IMR-90 (cell line): ENCODE results near the gene MRPL32. TPM values are rescaled to one million over a fixed set of nuclear protein-coding genes. Genes with fewer than 3 reads are reported as not detected.

Experiments used
- ATAC-seq: fragments of 200-7000 bp; cut with Tn5 transposase; 2 replicates; pipeline ENCODE4 v1.9.1; 2020; ENCODE audit warnings: low read depth, mild to moderate bottlenecking, moderate library complexity
- BruUV-seq: library from RNA; stranded (reverse); fragments of 400-500 nt; replicated peaks from 2 replicates; lab custom pipeline; 2021; lab: Mats Ljungman, UMichigan
- CTCF ChIA-PET: fragments of 300-600 bp; formaldehyde crosslinking; extraction: SDS; loops from one replicate; lab custom pipeline; 2021; ENCODE audit warnings: antibody characterized with exemption; lab: Yijun Ruan, JAX
- POLR2A ChIA-PET: fragments of 300-600 bp; sonication (Branson Sonifier 250); formaldehyde crosslinking; loops from one replicate; lab custom pipeline; 2022; ENCODE audit warnings: antibody characterized with exemption; ENCODE audit not compliant: unreplicated experiment; lab: Charles Lee
- DNase-seq: peaks from one replicate; pipeline ENCODE4 v3.0.0; 2013
- H2AFZ ChIP-seq: replicated peaks from 2 replicates; pipeline ENCODE3; 2013; ENCODE audit warnings: low read length, mild to moderate bottlenecking; ENCODE audit not compliant: poor library complexity
- H2AK5ac ChIP-seq: 2 replicates; pipeline ENCODE4 v1.6.1; 2013; ENCODE audit warnings: low read depth, low read length, inconsistent platforms
- H2AK9ac ChIP-seq: replicated peaks from 2 replicates; pipeline ENCODE3; 2013; ENCODE audit warnings: mild to moderate bottlenecking, low read depth, low read length, moderate library complexity; ENCODE audit not compliant: poor library complexity
- H2BK120ac ChIP-seq: 2 replicates; pipeline ENCODE4 v1.6.1; 2013; ENCODE audit warnings: low read depth, low read length, inconsistent platforms
- H2BK15ac ChIP-seq: 3 replicates; pipeline ENCODE4 v1.6.1; 2013; ENCODE audit warnings: low read depth, low read length, inconsistent platforms
- H2BK20ac ChIP-seq: 2 replicates; pipeline ENCODE4 v1.6.1; 2013; ENCODE audit warnings: low read depth, mild to moderate bottlenecking, inconsistent platforms, low read length, moderate library complexity
- H2BK5ac ChIP-seq: 2 replicates; pipeline ENCODE4 v1.6.1; 2013; ENCODE audit warnings: mild to moderate bottlenecking, low read depth, low read length, inconsistent platforms; ENCODE audit not compliant: poor library complexity, severe bottlenecking
- H3K14ac ChIP-seq: replicated peaks from 2 replicates; pipeline ENCODE4 v1.6.1; 2013; ENCODE audit warnings: low read depth, low read length, inconsistent platforms
- H3K18ac ChIP-seq: 2 replicates; pipeline ENCODE4 v1.6.1; 2013; ENCODE audit warnings: low read depth, low read length, control low read depth
- H3K23ac ChIP-seq: 2 replicates; pipeline ENCODE4 v1.6.1; 2013; ENCODE audit warnings: low read depth, low read length, inconsistent platforms
- H3K27ac ChIP-seq: 2 replicates; pipeline ENCODE4 v1.5.1; 2013; ENCODE audit warnings: mild to moderate bottlenecking, control low read depth, low read length; ENCODE audit not compliant: insufficient read depth
- H3K27me3 ChIP-seq: 2 replicates; pipeline ENCODE4 v1.6.1; 2013; ENCODE audit warnings: low read length; ENCODE audit not compliant: control insufficient read depth, insufficient read depth
- H3K36me3 ChIP-seq: 2 replicates; pipeline ENCODE4 v1.6.1; 2013; ENCODE audit warnings: low read length, mixed read lengths; ENCODE audit not compliant: control insufficient read depth, insufficient read depth
- H3K4ac ChIP-seq: 2 replicates; pipeline ENCODE4 v1.6.1; 2013; ENCODE audit warnings: low read depth, low read length, inconsistent platforms
- H3K4me1 ChIP-seq: 2 replicates; pipeline ENCODE4 v1.6.1; 2013; ENCODE audit warnings: low read length, mixed read lengths; ENCODE audit not compliant: control insufficient read depth, insufficient read depth
- H3K4me2 ChIP-seq: 2 replicates; pipeline ENCODE4 v1.6.1; 2013; ENCODE audit warnings: low read depth, mild to moderate bottlenecking, control low read depth, low read length, moderate library complexity
- H3K4me3 ChIP-seq: 2 replicates; pipeline ENCODE4 v1.5.1; 2013; ENCODE audit warnings: low read depth, mild to moderate bottlenecking, control low read depth, low read length, moderate library complexity; ENCODE audit not compliant: insufficient read depth
- H3K56ac ChIP-seq: 2 replicates; pipeline ENCODE4 v1.6.1; 2013; ENCODE audit warnings: low read length, inconsistent platforms; ENCODE audit not compliant: insufficient read depth; ENCODE audit errors: extremely low read depth
- H3K79me1 ChIP-seq, 2 experiments: 2 replicates each; pipeline ENCODE4 v1.6.1; 2013; ENCODE audit warnings: low read length in 2 of 2, inconsistent platforms in 1 of 2, low read depth in 1 of 2
- H3K9ac ChIP-seq: 2 replicates; pipeline ENCODE4 v1.6.1; 2013; ENCODE audit warnings: low read depth, low read length, control low read depth
- H3K9me1 ChIP-seq: 2 replicates; pipeline ENCODE4 v1.6.1; 2013; ENCODE audit warnings: low read length, inconsistent platforms; ENCODE audit not compliant: insufficient read depth
- H3K9me3 ChIP-seq: 2 replicates; pipeline ENCODE4 v1.6.1; 2013; ENCODE audit warnings: low read length; ENCODE audit not compliant: control insufficient read depth, insufficient read depth
- H4K20me1 ChIP-seq: 2 replicates; pipeline ENCODE4 v1.6.1; 2013; ENCODE audit warnings: low read length, inconsistent platforms; ENCODE audit not compliant: insufficient read depth
- H4K5ac ChIP-seq: 2 replicates; pipeline ENCODE4 v1.6.1; 2013; ENCODE audit warnings: mild to moderate bottlenecking, low read depth, low read length, control low read depth
- H4K8ac ChIP-seq, 2 experiments: 2 replicates each; pipeline ENCODE4 v1.6.1; 2013; ENCODE audit warnings: low read depth in 2 of 2, low read length in 2 of 2, control low read depth in 1 of 2, inconsistent platforms in 1 of 2
- H4K91ac ChIP-seq: 2 replicates; pipeline ENCODE4 v1.6.1; 2013; ENCODE audit warnings: low read depth, low read length, inconsistent platforms; ENCODE audit not compliant: insufficient read depth
- BHLHE40 ChIP-seq: fragments of 150-350 bp; IDR thresholded peaks from 2 replicates; pipeline ENCODE4 v1.6.1; 2016; ENCODE audit warnings: mild to moderate bottlenecking, low read depth, low read length
- WGBS, 2 experiments: methylation state at CpG; one replicate each; pipeline versions ENCODE4 v1.1.5 to v1.1.7; 2013; ENCODE audit warnings: missing lambda C conversion rate in 2 of 2; ENCODE audit not compliant: insufficient read length in 1 of 2; ENCODE audit errors: extremely low coverage in 2 of 2; 5-methylcytosine and 5-hydroxymethylcytosine counted together
- dilution Hi-C: fragments of 300-500 bp; cut with HindIII; formaldehyde crosslinking; loops from one replicate; pipeline ENCODE4 v1.14.3; 2018; ENCODE audit warnings: low sequenced_read_pairs; ENCODE audit not compliant: unreplicated experiment
- in situ Hi-C: fragments of 300-500 bp; cut with MboI; formaldehyde crosslinking; loops from 3 replicates; pipeline ENCODE4 v1.14.3; 2019; ENCODE audit warnings: low sequenced_read_pairs, inconsistent platforms, mixed read lengths
- intact Hi-C: fragments of 100-400 bp; cut with micrococcal nuclease; formaldehyde crosslinking; loops from 2 replicates; pipeline ENCODE4 v1.10.0; 2022
- polyA plus RNA-seq, 3 experiments: library from polyadenylated mRNA; depleted of rRNA; stranded (reverse); fragments of >200 nt; gene quantifications; 2 replicates each; pipeline ENCODE4 v1.2.3, GENCODE V29; 2012; ENCODE audit warnings: low replicate concordance in 1 of 3
- total RNA-seq: library from RNA; depleted of rRNA; stranded (reverse); fragments of >200 nt; gene quantifications from 2 replicates; pipeline ENCODE4 v1.2.3, GENCODE V29; 2012
- TF ChIP-seq, protein P1 (sequence below): fragments of 150-350 bp; IDR thresholded peaks from 2 replicates; pipeline ENCODE4 v1.6.1; 2017; ENCODE audit warnings: mild to moderate bottlenecking, antibody characterized with exemption, low read length, low read depth
- TF ChIP-seq, protein P2 (sequence below): conservative IDR thresholded peaks from 2 replicates; pipeline ENCODE4 v1.5.1; 2012; ENCODE audit warnings: mild to moderate bottlenecking, low read depth, low read length, improper control_type of control experiment

The MRPL32 gene
- total and polyA plus RNA-seq, 2 of the 4 experiments (the other 2 are of a cell fraction) = 42.3 to 75.3 TPM

DNA sequence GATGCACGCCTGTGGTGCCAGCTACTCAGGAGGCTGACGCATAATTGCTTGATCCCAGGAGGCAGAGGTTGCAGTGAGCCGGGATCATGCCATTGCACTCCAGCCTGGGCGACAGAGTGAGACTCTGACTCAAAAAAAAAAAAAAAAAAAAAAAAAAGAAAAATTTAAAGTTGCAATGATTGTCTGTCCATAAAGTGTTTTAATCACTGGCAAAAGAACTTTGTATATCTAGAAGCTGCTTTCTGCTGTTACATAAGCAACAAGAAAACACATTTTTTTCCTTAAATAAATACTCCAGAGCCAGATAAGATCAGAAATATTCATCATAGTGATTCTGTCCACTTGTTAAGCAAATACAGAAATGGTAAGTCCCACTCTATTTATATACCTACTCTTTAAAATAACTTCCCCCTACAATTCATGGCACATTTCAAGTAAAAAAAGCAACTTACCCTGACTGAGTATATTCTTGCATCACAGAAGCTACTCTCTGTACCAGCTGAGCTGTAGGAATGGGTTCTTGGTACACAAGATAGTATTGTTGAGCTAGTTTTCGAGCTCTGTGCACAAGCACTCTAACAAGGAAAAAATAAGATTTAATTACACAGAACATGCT lies 7.8 kb upstream of the MRPL32 start:
- no TSS peak for BruUV-seq
- H2BK20ac ChIP-seq = no peak overlapping the region
- H4K5ac ChIP-seq = no peak overlapping the region
- H3K4ac ChIP-seq = no peak overlapping the region
- no peak overlapping the region for H4K8ac ChIP-seq
- H3K79me1 ChIP-seq = peaks cover 11 to 31% of the 10 kb centered on the region in 2 experiments
- TF ChIP-seq, protein P1, sequence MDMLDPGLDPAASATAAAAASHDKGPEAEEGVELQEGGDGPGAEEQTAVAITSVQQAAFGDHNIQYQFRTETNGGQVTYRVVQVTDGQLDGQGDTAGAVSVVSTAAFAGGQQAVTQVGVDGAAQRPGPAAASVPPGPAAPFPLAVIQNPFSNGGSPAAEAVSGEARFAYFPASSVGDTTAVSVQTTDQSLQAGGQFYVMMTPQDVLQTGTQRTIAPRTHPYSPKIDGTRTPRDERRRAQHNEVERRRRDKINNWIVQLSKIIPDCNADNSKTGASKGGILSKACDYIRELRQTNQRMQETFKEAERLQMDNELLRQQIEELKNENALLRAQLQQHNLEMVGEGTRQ = no peak
- TF ChIP-seq BHLHE40 = no peak
- TF ChIP-seq, protein P2, sequence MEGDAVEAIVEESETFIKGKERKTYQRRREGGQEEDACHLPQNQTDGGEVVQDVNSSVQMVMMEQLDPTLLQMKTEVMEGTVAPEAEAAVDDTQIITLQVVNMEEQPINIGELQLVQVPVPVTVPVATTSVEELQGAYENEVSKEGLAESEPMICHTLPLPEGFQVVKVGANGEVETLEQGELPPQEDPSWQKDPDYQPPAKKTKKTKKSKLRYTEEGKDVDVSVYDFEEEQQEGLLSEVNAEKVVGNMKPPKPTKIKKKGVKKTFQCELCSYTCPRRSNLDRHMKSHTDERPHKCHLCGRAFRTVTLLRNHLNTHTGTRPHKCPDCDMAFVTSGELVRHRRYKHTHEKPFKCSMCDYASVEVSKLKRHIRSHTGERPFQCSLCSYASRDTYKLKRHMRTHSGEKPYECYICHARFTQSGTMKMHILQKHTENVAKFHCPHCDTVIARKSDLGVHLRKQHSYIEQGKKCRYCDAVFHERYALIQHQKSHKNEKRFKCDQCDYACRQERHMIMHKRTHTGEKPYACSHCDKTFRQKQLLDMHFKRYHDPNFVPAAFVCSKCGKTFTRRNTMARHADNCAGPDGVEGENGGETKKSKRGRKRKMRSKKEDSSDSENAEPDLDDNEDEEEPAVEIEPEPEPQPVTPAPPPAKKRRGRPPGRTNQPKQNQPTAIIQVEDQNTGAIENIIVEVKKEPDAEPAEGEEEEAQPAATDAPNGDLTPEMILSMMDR = no peak
- no peak overlapping the region for H2AK5ac ChIP-seq
- H3K9ac ChIP-seq = no peak overlapping the region
- ChIA-PET POLR2A (interaction anchor here (0.8 kb wide), 1 partner anchor 12 kb away, joined by 8 read pairs; the partner anchor contains the start of gene C7orf25), CTCF (interaction anchor here (1.0 kb wide), 1 partner anchor 337 kb away, joined by 4 read pairs; no protein-coding TSS in a partner anchor)
- intact Hi-C loops (no loop called here), in situ Hi-C loops (no loop called here), dilution Hi-C loops (no loop called here)
- H3K23ac ChIP-seq = no peak overlapping the region
- H3K56ac ChIP-seq = no peak overlapping the region
- H2BK120ac ChIP-seq = no peak overlapping the region
- H3K4me2 ChIP-seq = no peak overlapping the region
- no peaks in the 10 kb centered on the region; the same call in 1 of the 2 replicates for H3K9me1 ChIP-seq
- H2AFZ ChIP-seq = no peak overlapping the region
- H3K27me3 ChIP-seq = no peaks in the 10 kb centered on the region
- no peaks in the 10 kb centered on the region for H3K9me3 ChIP-seq
- peaks cover 14% of the 10 kb centered on the region for H4K20me1 ChIP-seq
- no peak overlapping the region for H4K91ac ChIP-seq
- no peak overlapping the region for H3K4me3 ChIP-seq
- no peak for DNase-seq
- H3K4me1 ChIP-seq = no peaks in the 10 kb centered on the region
- H3K18ac ChIP-seq = no peak overlapping the region
- peaks cover 27% of the 10 kb centered on the region for H3K36me3 ChIP-seq
- H3K14ac ChIP-seq = no peak overlapping the region
- H2BK15ac ChIP-seq = no peak overlapping the region
- no peak for ATAC-seq
- no peak overlapping the region for H2AK9ac ChIP-seq
- no peak overlapping the region for H3K27ac ChIP-seq
- H2BK5ac ChIP-seq = no peak overlapping the region
- WGBS, 2 experiments = 100% methylated on average over 1 of the region's 5 CpGs; no CpG with 5 or more reads in 1 of the 2 experiments
